Right lobe of liver (tissue), 6 donors: ENCODE results near the gene ATP10A. TPM values are rescaled to one million over a fixed set of nuclear protein-coding genes. Genes with fewer than 3 reads are reported as not detected.

Source experiments
- ATAC-seq, 4 donors: fragments of 200-7000 bp; cut with Tn5 transposase; one replicate each; pipeline ENCODE4 v1.9.1; 2020; ENCODE audit warnings: mild to moderate bottlenecking in 4 of 4, moderate library complexity in 4 of 4
- DNase-seq, 3 donors: peaks; one replicate each; pipeline ENCODE4 v3.0.0-alpha.2; 2020
- H3K27ac ChIP-seq, 3 donors: fragments of 200-600 bp; one replicate each; pipeline ENCODE4 v1.8.0; 2022
- H3K27me3 ChIP-seq, 2 donors: fragments of 200-600 bp; one replicate each; pipeline ENCODE4 v1.8.0; 2022
- H3K36me3 ChIP-seq, 4 donors: fragments of 200-600 bp; sonication (generic) in 1 of 4; one replicate each; pipeline versions ENCODE4 v1.5.1 to v1.8.0; 2017 to 2022; ENCODE audit warnings: control low read depth in 1 of 4
- H3K4me1 ChIP-seq, 4 donors: fragments of 200-600 bp; sonication (generic) in 1 of 4; one replicate each; pipeline versions ENCODE4 v1.5.1 to v1.8.0; 2017 to 2022; ENCODE audit warnings: control low read depth in 1 of 4
- H3K4me3 ChIP-seq, 3 donors: fragments of 200-600 bp; one replicate each; pipeline ENCODE4 v1.8.0; 2022
- H3K9me3 ChIP-seq, 4 donors: fragments of 200-600 bp; sonication (generic) in 1 of 4; one replicate each; pipeline versions ENCODE4 v1.5.1 to v1.8.0; 2017 to 2022; ENCODE audit warnings: control low read depth in 1 of 4
- POLR2A ChIP-seq: fragments of 450-650 bp; IDR thresholded peaks from one replicate; pipeline ENCODE4 v1.6.1; 2017; ENCODE audit warnings: antibody characterized with exemption, mild to moderate bottlenecking
- WGBS: methylation state at CpG from one replicate; pipeline ENCODE4 v1.1.6; 2018; ENCODE audit warnings: low coverage, low lambda C conversion rate; ENCODE audit not compliant: insufficient coverage; ENCODE audit errors: missing lambda C conversion rate; 5-methylcytosine and 5-hydroxymethylcytosine counted together
- intact Hi-C, 2 donors: fragments of 100-400 bp; cut with DNase I; formaldehyde crosslinking; loops; one replicate each; pipeline versions ENCODE4 v1.11.2 to v1.14.1; 2022
- total RNA-seq, 6 experiments: library from RNA; depleted of rRNA in 2 of 6; stranded (reverse); fragments of >200 nt in 2 of 6; fragmentation: NEBNext Ultra II Directional in 3 of 6; extraction: Animal tissue kit (Norgen Biotek cat#: 25700) in 3 of 6; gene quantifications; one replicate each; pipeline versions ENCODE4 v1.1.0 to v1.2.4, GENCODE V29; 2016 to 2023
- TF ChIP-seq, protein P1 (sequence below), 4 donors: fragments of 200-600 bp in 3 of 4; fragments of 450-650 bp in 1 of 4; IDR thresholded peaks; one replicate each; pipeline versions ENCODE4 v1.5.1 to v1.8.0; 2016 to 2022; ENCODE audit warnings: antibody characterized with exemption in 4 of 4, mild to moderate bottlenecking in 2 of 4
- donor health status: DM: no; HTN: yes; CAD: no.
- donor health status: DM: no; HTN: no; CAD: no.
- donor health status: DM: no; HTN: no; CAD: no.
- donor health status: DM: no; HTN: yes; CAD: no.
- donor health status: DM: no; HTN: yes; CAD: no.

Gene ATP10A
- total RNA-seq, 6 experiments from 2014 or later: 0.15 to 1.00 (median 0.34) TPM

DNA sequence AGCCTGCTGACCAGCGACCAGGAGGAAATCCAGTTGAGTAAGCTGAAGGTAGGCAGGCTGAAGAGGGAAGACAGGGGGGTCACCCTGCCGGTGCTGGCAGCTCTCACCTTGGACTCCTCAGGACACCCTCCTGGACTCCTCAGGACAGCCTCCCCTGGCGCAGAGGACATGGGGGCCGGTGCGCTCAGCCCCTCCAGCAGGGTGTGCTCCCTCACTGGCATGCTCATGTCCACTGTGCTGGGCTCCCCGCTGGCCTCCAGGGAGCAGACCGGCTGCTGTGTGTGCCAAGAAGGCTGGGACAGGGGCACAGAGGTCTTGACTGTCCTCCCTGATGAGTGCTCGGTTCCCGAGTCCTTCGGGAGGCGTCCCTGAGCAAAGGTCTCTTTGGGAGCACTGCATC lies 183.6 kb downstream of the ATP10A start:
- 27% methylated on average over 3 of the region's 11 CpGs for WGBS
- TF ChIP-seq POLR2A: no peak
- TF ChIP-seq, protein P1, sequence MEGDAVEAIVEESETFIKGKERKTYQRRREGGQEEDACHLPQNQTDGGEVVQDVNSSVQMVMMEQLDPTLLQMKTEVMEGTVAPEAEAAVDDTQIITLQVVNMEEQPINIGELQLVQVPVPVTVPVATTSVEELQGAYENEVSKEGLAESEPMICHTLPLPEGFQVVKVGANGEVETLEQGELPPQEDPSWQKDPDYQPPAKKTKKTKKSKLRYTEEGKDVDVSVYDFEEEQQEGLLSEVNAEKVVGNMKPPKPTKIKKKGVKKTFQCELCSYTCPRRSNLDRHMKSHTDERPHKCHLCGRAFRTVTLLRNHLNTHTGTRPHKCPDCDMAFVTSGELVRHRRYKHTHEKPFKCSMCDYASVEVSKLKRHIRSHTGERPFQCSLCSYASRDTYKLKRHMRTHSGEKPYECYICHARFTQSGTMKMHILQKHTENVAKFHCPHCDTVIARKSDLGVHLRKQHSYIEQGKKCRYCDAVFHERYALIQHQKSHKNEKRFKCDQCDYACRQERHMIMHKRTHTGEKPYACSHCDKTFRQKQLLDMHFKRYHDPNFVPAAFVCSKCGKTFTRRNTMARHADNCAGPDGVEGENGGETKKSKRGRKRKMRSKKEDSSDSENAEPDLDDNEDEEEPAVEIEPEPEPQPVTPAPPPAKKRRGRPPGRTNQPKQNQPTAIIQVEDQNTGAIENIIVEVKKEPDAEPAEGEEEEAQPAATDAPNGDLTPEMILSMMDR (IDR thresholded peaks at IDR 0.05): no peak
- Histone ChIP-seq H3K36me3 (no peaks in the 10 kb centered on the region), H3K27ac (no peak overlapping the region), H3K4me3 (no peak overlapping the region), H3K27me3 (no peaks in the 10 kb centered on the region), H3K4me1 (no peaks in the 10 kb centered on the region), H3K9me3 (no peaks in the 10 kb centered on the region)
- ATAC-seq (peak in 1 of 4 donors; percentile 23), DNase-seq (no peak)
- intact Hi-C loops: no loop called here

DNA sequence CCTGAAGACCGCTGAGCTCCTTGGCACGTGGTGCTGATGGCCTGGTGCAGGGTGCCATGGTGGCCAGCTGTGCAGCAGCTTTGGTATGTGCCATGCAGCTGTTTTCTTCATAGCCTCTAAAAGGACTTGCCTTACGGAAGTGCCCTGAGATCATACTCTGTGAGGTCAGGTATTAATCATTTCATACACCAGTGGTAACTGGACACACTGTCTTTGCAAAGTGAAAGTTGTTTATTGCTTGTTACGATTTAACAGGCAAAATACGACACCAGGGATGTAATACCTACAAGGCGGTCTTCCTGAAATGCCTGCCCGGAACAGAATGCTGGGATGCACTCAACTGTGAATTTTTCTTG lies 184.6 kb downstream of the ATP10A start:
- no peak overlapping the region for H3K4me3 ChIP-seq
- no peaks in the 10 kb centered on the region for H3K9me3 ChIP-seq
- no peak for DNase-seq
- H3K27ac ChIP-seq: no peak overlapping the region
- H3K27me3 ChIP-seq: no peaks in the 10 kb centered on the region
- H3K4me1 ChIP-seq: no peaks in the 10 kb centered on the region
- whole genome bisulfite sequencing: 76% methylated on average over 5 of the region's 7 CpGs
- intact Hi-C loops: no loop called here
- ATAC-seq: no peak
- TF ChIP-seq POLR2A: no peak
- TF ChIP-seq, protein P1 (IDR thresholded peaks at IDR 0.05): no peak
- H3K36me3 ChIP-seq: no peaks in the 10 kb centered on the region

DNA sequence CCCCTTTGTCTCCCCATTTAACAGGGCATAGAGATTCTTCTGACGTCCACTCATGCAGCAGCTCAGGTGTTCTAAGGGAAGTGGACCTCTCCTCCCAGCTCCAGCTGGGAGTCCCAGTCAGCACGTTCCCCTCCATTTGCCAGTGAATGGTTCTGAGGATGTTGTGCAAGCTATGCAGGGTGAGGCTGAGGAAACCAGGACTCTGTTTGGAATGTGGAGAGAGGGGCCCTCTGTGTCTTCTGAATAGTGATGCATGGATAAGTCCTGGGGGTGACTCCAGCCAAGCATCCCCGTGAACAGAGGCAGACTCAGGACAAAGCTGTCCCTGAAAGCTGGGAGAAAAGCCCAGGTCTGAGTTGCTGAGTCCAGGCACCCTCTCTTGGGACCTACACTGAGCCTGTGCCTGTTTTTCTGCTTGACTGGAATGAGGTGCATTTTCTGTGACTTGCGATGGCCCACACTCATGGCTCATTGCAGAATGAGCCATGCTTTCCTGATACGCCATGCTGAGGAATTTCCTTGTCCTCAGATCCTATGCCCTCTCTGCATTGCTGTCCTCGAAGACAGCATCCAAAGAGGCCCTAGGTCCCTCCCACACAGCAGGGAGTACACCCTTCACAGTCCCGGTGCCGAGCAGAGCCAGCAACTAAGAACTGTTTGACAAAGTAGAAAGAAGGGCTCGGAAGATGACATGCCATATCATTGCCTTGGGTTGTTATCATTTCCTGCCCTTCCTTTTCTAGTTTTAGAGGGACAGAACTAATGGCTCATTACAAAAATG lies 185.2 kb downstream of the ATP10A start:
- Histone ChIP-seq H3K27ac (no peak overlapping the region), H3K36me3 (no peaks in the 10 kb centered on the region), H3K27me3 (no peaks in the 10 kb centered on the region), H3K4me3 (no peak overlapping the region), H3K9me3 (no peaks in the 10 kb centered on the region), H3K4me1 (no peaks in the 10 kb centered on the region)
- TF ChIP-seq POLR2A: no peak
- TF ChIP-seq, protein P1 (IDR thresholded peaks at IDR 0.05): no peak
- intact Hi-C loops: no loop called here
- DNase-seq (no peak), ATAC-seq (no peak)
- WGBS: 48% methylated on average over 4 of the region's 9 CpGs

DNA sequence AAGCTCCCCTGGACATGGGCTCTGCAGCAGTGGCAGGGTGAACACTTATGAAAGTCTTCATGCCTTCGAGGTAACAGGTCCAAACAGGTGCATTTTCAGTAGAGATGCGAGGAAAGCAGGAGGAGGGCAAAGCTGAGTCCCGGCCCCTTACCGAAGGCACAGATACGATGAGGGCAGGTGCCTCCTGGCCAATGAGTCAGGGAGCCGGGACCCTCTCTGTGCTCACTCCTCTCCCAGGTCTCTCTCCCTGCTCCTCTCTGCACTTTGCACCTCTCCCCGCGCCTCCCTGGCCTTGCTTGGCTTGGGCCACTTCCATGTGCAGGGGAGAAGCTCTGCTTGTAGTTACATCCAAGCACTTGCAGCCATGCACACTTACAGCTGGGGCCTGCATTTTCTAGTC lies 187.1 kb downstream of the ATP10A start:
- no peak for DNase-seq
- Histone ChIP-seq H3K4me1 (no peaks in the 10 kb centered on the region), H3K9me3 (no peaks in the 10 kb centered on the region), H3K27me3 (no peaks in the 10 kb centered on the region), H3K27ac (no peak overlapping the region), H3K36me3 (no peaks in the 10 kb centered on the region), H3K4me3 (no peak overlapping the region)
- intact Hi-C loops: no loop called here
- no peak for ATAC-seq
- TF ChIP-seq, protein P1 (IDR thresholded peaks at IDR 0.05): no peak
- TF ChIP-seq POLR2A: no peak
- WGBS: 40% methylated on average over 1 of the region's 8 CpGs
